ENCODE results near the gene FANCM.
A peak's percentile ranks its signal among the peaks of the same experiment; 100 is the strongest.
"Not testable (repeated sequence)": the region's sequence is repeated elsewhere in the genome, so short reads cannot be mapped to it uniquely, and the experiment has no call there.

FANCM gene

DNA sequence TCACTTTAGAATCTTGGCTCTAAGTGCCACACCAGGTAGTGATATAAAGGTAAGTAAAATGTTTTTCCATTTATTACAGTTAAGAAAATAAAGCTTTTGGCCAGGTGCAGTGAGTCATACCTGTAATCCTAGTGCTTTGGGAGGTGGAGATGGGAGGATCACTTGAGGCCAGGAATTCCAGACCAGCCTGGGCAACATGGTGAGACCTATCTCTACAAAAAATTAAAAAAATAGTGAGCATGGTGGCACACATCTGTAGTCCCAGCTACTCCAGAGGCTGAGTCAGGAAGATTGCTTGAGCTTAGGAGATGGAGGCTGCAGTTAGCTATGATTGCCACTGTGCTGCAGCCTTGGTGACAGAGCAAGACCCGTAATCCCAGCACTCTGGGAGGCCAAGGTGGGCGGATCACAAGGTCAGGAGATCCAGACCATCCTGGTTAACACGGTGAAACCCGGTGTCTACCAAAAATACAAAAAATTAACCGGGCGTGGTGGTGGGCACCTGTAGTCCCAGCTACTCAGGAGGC, 5.0 kb downstream of the FANCM start:
- DNase-seq: no peak

DNA sequence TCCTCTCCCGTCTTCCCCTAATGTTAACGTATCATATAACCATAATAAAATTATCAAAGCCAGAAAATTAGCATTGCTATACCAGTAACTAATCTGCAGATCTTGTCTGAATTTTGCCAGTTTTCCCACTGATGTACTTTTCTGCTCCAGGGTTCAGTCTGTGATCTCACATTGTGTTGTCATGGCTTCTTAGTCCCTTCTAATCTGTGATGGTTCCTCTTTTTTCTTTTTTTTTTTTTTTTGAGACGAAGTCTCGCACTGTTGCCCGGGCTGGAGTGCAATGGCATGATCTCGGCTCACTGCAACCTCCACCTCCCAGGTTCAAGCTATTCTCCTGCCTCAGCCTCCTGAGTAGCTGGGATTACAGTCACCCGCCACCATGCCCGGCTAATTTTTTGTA, 6.4 kb downstream of the FANCM start:
- not testable (repeated sequence) for DNase-seq

DNA sequence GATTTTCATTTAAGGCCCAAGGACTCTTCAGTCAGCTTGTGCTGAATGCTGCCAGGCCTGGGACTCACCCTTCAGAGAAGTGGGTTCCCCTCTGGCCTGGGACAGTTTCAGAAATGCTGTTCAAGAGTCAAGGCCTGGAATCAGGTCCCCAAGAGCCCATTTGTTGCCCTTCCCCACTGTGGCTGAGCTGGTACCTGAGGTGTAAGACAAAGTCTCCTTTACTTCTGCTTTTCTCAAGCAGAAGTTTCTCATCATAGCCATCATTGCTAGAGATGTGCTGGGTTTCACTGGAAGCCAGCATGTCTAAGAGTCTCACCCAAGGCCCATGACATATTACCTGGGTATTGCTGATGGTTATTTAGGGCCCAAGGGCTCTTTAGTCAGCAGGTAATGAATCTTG, 8.9 kb downstream of the FANCM start:
- no peak for DNase-seq

DNA sequence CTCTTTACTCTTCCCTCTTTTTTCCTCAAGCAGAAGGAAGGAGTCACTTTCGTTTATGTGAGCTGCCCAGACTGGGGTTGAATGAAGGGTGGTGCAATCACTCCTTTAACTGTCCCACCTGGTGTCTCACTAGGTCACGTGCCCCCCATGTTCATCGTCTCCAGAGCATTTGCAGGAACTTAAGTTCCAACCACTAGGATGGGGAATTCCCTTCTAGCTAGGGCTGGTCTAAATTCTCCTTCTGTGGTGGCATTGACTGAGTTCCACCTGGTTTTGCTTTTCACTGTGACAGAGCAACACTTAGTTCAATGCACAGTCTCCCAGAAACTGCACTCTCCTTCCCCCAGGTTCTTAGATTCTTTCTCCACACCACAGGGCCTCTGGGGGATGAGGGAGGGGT, 9.5 kb downstream of the FANCM start:
- no peak for DNase-seq

DNA sequence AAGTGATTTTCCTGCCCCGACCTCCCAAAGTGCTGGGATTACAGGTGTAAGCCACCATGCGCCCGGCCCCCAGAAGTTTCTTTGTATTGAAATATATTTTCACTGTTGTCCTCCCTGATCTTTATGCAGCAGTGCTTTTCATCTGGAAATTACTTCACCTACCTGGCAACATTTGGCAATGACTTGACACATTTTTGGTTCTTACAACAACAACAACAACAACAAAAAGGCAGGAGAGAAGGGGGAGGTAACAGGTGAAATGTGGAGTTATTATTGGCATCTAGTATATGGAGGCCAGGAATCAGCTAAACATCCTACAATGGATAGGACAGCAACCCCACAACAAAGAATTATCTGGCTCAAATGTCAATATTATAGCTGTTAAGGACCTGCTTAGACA, 13.9 kb downstream of the FANCM start:
- no peak for DNase-seq

DNA sequence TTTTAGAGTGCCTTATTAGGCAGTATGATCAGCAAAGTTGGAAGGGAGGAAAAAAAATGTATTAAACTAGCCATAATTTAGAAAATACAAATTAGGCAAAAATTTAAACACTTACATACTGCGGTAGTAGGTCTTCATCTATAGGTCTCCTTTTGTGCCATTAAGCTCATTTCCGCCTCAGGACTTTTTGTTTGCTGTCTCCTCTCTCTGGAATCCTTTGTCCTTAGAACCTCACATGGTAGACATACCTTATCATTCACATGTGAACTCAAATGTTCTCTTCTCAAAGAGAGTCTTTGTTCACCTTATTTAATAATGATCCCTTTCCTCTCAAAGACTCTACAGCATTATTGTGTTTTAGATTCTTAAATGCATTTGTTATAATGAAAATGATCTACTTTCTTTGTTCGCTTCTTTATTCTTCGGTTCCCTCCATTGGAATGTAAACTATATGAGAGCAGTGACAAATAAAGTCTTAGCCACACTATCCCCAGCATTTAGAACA, 14.7 kb downstream of the FANCM start:
- DNase-seq: no peak

DNA sequence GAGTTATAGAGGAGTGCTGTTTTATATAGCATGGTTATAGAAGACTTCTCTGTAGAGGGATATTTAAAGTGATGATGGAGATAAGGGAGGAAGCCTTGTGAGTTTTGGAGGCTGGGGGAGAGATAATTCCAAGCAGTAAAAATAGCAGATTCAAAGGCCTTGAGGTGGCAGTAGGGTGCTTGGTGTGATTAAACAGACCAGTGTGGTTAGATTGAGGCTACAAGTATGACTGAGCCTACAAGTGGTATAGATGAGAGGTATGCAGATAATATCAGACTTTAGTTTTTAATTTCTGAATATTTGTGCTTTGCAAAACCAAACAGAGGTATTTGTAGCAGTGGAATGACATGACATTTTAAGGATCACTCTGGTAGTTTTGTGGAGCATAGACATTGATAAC, 20.3 kb downstream of the FANCM start:
- DNase-seq: no peak

DNA sequence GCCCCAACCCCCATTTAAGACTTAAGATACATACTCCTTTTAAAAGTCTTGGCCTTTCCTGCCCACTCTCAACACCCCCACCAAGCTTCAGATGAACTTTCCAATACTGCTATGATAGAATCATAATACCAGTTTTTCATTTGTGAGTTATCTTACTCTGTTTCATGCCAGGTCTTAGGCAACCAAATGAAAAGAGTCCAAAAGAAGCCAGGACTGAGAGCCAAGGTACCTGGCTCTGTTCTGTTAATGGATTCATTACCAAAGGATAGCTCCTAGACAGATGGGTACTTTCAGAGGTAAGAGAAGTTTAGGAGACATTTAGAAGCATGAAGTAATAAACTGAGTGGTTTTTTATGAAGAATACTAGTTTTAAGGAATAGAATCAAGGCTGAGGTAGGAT, 34.2 kb downstream of the FANCM start:
- DNase-seq: no peak

DNA sequence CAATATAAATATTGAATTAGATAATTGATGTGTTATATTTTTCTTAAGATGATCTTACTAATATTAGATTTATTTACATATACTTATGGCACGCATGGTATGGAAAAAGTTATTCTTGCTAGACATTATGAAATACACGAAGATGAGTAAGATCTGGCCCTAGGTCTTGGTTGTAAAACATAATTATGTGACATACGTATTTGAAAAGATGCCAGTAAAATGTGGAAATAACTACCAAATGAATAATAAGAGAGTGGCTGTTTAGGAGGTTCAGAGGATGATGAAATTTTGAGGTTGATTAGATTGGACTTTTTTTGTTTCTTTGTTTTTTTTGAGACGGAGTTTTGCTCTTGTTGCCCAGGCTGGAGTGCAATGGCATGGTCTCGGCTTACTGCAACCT, 41.3 kb downstream of the FANCM start:
- no peak for DNase-seq

DNA sequence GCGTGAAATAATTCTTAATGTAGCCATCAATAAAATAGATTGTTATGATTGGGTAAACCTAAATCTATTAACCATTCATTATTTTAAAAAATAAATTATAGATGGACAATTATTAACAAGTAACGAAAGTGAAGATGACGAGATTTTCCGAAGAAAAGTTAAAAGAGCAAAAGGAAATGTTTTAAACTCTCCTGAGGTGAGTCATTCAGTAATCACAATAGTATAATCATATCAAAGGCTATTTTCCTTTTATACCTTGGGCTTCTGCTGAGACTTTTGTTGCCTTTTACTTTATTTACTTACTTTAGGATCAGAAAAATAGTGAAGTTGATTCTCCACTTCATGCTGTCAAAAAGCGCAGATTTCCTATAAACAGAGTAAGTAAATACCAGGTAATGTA, 45.6 kb downstream of the FANCM start:
- DNase-seq: no peak

DNA sequence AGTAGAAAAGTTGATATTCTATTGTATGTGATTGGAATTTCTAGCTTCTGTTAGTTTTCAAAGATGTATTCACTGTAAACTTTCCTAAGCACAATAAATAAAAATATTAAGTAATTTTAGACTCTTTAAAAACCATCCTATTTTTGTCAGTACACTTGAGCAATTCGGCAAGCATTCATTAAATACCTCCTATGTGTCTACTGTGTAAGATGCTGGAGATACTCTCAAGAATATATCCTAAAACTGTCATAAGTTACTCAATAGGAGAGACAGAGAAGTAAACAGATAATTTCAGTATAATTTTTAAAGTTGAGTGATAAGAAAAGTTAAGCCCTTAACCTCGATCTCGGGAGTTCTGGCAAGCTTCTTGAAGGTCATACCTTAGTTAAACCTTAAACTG, 46.1 kb downstream of the FANCM start:
- DNase-seq: no peak

DNA sequence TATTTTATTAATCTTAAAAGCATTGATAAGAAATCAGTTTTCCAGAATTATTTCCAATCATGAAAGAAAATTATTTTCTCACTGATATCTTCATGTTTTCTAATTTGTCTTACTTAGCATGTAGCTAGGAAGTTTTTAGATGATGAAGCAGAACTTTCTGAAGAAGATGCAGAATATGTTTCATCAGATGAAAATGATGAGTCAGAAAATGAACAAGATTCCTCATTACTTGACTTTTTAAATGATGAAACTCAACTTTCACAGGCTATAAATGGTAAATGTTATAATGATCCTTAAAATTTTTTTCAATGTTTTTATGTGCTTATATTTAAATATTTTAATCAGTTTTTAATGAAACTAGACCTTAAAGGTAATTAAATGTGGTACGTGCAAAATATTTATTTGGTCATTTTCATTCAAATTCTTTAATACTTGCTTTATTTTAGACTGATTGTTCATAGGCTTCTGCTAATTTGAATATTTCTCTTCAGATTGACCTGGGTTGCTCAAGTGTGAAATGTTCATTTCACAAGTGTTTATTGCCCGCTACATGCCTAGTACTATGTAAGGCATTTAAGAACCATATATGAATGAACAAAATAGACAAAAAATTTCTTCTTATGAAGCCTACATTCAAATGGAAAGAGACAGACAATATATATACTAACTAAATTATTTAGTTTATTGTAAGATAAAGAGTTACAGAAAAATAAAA, 49.5 kb downstream of the FANCM start:
- no peak for DNase-seq

DNA sequence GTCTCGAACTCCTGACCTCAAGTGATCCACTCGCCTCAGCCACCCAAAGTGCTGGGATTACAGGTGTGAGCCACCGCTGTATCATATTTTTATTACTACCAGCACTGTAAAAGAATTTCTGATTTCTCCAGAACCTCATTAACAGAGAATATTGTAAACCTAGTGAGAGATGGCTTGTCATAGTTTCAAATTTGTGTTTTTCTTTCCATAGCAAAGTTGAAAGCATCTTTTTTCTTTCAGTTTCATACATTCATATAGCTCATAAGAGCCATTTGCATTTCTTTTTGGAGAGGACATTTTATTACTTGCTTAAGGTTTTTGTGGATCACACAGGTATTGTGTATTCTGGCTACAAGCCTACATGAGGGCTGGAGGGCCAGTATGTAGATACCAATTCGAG, 59.2 kb downstream of the FANCM start:
- DNase-seq: no peak

DNA sequence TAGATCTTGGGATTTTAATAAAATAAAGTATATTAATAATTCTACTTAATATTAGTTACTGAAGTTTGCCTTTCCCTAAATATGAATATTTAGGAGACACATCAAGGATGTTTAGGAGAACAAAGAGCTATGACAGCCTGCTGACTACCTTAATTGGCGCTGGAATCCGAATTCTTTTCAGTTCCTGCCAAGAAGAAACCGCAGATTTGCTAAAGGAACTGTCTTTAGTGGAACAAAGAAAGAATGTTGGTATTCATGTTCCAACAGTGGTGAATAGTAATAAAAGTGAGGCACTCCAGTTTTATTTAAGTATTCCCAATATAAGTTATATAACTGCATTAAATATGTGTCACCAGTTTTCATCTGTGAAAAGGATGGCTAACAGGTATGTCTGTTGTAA, 62.8 kb downstream of the FANCM start:
- no peak for DNase-seq

DNA sequence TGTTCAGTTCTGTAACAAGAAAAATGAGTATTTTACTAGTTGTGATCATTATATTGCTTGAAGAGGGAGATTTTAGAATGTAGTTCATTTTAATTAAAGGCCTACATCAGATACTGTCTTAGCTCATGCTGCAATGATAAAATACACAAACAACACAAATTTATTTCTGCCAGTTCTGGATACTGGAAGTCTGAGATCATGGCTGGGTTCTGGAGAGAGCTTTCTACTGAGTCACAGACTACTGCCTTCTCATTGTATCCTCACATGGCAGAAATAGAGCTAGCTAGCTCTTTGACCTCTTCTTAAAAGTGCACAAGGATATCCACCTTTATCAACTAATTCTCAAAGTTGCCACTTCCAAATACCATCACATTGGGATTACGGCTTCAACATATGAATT, 63.5 kb downstream of the FANCM start:
- DNase-seq: no peak

DNA sequence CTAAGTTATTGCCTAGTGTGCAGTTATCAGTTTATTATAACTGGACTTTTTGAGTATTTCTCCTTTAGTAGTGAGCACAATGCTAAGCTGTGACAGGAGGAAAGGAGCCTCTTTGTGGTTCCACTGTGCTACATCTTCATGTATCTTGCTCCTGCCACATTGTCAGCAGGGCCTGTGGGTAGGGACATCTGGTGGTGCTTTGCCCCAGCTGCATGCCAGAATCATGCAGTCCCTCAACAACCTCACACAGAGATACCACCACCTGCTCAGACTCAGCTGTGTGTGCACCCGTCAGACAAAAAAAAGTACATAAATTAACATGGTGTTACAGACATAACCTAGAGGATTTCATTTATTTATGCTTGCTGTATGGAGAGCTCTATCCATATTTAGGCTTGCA, 66.2 kb downstream of the FANCM start:
- DNase-seq: peak in 1 of 6 experiments; percentile 4

DNA sequence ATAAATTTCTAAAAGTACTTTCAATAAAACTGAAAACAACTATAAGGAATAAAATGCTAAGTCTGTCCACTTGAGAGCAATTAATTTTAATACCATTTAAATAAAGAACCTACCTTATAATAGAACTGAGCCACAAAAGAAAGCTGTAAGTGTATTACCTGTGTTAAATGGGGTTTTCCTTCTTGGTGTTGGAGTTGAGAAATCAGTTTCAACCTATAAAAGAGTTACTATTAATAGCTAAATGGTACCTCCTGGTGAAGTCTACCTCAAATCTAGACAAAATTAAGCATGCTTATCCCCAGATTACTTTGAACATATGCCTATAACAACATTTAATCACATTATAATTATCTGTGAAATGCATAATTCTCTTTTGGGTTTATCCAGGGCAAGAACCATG, 68.5 kb downstream of the FANCM start:
- DNase-seq: no peak

DNA sequence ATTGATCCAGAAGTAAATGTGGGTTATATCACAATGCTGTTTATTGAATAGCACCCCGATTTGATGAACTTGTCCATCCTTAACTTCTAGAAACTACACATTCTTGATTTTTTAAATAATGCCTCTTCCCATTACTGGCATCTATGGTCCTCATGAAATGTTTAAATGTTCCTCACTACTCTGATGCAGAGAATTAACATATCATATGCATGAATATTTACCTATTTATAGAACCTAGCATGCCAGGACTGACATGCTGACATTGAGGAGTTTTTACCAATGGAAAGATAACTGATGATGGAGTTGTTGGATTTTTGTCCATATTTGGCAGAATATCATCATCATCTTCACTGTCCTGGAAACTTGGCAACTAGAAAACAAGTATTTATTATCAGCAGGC, 74.4 kb downstream of the FANCM start:
- DNase-seq: no peak

DNA sequence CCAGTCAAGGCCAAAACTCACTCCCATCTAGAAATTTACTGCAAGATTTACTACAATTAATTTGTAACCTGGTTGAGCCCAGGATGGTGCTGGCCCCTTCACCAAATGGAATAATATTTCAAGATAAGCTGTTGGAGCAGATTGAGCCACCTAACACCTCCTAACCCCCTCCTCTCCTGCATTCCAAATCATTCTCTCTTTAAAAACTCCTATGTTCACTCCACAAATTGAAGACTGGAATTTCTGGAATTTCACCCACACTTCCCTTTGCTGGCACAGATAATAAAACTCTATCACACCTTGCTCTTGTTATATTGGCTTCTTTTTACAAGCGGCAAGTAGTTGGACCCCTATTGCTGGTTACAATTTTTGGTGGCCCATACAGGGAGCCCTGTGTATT, 75.6 kb downstream of the FANCM start:
- no peak for DNase-seq

DNA sequence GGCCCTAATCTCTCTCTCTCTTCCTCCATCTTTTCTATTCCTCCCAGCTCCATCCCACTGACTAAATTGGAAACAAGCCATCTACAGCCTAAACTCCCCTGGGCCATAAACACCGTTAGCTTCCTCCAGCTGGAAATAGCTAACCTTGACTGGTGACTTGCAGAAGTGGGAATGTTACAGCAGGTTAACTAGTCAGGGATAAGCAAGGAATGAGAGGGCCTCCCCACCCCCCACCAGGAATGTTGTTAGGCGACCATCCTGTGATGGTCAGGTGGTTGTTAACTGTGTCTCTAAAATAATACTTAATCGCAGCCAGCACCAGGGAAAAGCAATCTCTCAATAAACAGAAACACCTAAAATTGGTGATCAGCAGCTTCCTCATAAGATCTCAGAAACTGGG, 76.5 kb downstream of the FANCM start:
- DNase-seq: no peak

DNA sequence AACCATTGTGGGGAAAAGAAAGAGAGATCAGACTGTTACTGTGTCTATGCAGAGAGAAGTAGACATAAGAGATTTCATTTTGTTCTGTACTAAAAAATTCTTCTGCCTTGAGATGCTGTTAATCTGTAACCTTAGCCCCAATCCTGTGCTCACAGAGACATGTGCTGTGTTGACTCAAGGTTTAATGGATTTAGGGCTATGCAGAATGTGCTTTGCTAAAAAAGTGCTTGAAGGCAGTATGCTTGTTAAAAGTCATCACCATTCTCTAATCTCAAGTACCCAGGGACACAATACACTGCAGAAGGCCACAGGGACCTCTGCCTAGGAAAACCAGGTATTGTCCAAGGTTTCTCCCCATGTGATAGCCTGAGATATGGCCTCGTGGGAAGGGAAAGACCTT, 78.0 kb downstream of the FANCM start:
- DNase-seq: not testable (repeated sequence)

DNA sequence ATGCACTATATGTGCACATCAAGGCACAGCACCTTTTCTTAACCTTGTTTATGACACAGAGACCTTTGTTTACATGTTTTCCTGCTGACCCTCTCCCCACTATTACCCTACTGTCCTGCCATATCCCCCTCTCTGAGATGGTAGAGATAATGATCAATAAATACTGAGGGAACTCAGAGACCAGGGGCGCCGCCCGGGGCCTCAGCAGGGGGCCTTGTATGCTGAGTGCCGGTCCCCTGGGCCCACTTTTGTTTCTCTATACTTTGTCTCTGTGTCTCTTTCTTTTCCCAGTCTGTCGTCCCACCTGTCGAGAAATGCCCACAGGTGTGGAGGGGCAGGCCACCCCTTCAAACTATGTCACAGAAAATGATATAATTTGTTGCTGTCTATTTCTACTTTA, 78.6 kb downstream of the FANCM start:
- not testable (repeated sequence) for DNase-seq

DNA sequence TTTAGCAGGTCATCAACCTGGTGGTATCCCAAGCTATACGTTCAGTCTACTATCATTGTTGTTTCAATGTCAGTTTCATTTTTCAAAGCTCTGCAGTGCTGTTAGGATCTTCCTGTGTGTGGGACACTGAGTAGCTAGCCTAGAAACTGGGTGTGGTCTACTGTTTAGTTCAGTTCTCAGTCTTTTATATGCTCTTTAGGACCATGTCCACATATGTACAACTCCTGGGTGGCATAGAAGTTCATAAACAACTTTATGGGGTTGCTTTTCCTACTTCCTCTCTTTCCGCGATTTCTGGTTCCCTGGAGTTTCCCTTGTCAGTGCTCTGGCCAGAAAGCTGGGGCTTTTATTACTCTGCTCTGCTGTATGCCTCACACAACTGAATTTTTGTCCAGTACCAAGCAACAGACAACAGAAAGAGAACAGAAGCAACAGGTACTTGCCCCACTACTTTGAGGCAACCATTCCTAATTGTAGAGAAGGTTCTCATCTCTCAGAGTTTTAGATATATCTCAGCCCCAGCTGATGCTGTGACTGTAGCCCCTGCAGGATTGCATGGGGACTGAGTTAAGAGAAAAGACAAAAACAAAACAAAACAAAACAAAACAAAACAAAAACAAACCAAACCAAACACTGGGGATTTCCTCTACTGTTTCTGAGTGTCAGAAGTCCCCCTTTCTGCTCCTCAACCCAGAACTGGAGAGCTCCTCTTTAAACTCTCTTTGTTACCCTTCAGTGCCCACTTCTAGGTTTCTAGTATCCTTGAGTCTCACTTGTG, 86.9 kb downstream of the FANCM start:
- no peak for DNase-seq

DNA sequence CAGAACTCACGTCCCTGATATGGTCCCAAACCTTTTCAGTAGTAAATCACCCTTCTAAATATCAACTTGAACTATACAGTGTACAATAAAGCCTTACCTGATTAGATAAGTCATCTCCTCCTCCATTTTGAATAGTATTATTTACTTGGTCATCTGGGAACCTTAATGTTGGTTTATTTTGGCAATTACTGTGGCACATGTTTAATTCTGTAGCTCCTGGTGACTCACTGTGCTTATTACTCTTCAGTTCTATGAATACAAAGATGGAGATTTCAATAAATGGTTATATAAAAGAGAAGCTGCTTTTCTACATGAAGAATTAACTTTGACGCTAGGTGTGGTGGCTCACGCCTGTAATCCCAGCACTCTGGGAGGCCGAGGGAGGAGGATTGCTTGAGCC, 91.8 kb downstream of the FANCM start:
- no peak for DNase-seq

All from stimulated activated naive CD4-positive, alpha-beta T cell (primary cell).